Gastroesophageal sphincter (tissue), 4 donors: ENCODE data around the gene SPECC1L. TPM values are rescaled to one million over a fixed set of nuclear protein-coding genes. Genes with fewer than 3 reads are reported as not detected.
A peak's percentile ranks its signal among the peaks of the same experiment; 100 is the strongest.

Experiments used
- ATAC-seq: fragments of 150-250 bp; one replicate; pipeline ENCODE4 v1.9.1; 2016; ENCODE audit warnings: mild to moderate bottlenecking, moderate library complexity
- H3K27ac ChIP-seq, 4 donors: fragments of 200-600 bp; sonication (generic) in 3 of 4; 1 replicate in 3 of 4; 2 replicates in 1 of 4; pipeline ENCODE4 v1.5.1; 2016 to 2019
- H3K27me3 ChIP-seq: fragments of 200-600 bp; sonication (generic); one replicate; pipeline ENCODE4 v1.5.1; 2019
- H3K36me3 ChIP-seq, 2 donors: fragments of 200-600 bp; sonication (generic); one replicate each; pipeline ENCODE4 v1.5.1; 2019; ENCODE audit warnings: control low read depth in 1 of 2
- H3K4me1 ChIP-seq, 3 donors: fragments of 200-600 bp; sonication (generic); 1 replicate in 2 of 3; 2 replicates in 1 of 3; pipeline ENCODE4 v1.5.1; 2016 to 2019; ENCODE audit warnings: control low read depth in 2 of 3
- H3K4me3 ChIP-seq, 2 donors: fragments of 200-600 bp; sonication (generic); one replicate each; pipeline ENCODE4 v1.5.1; 2019; ENCODE audit warnings: mild to moderate bottlenecking in 1 of 2, moderate library complexity in 1 of 2
- H3K9me3 ChIP-seq, 3 donors: fragments of 200-600 bp; sonication (generic); one replicate each; pipeline ENCODE4 v1.5.1; 2017 to 2019; ENCODE audit warnings: control low read depth in 2 of 3
- EP300 ChIP-seq: sonication (generic); formaldehyde crosslinking; IDR thresholded peaks from one replicate; pipeline ENCODE4 v1.6.1; 2017; ENCODE audit warnings: antibody characterized with exemption, mild to moderate bottlenecking
- POLR2A ChIP-seq, 2 donors: fragments of 450-650 bp; IDR thresholded peaks; one replicate each; pipeline ENCODE4 v1.6.1; 2017; ENCODE audit warnings: antibody characterized with exemption in 2 of 2, mild to moderate bottlenecking in 2 of 2, moderate library complexity in 1 of 2
- POLR2AphosphoS5 ChIP-seq: sonication (generic); formaldehyde crosslinking; IDR thresholded peaks from one replicate; pipeline ENCODE4 v1.6.1; 2017; ENCODE audit warnings: antibody characterized with exemption
- WGBS, 2 donors: methylation state at CpG; one replicate each; pipeline ENCODE4 v1.1.5; 2018; ENCODE audit warnings: low coverage in 1 of 2; 5-methylcytosine and 5-hydroxymethylcytosine counted together
- total RNA-seq, 4 donors: library from RNA; depleted of rRNA; stranded (reverse); fragments of >200 nt; gene quantifications; one replicate each; pipeline ENCODE4 v1.1.0, GENCODE V29; 2016
- TF ChIP-seq, protein P1 (sequence below), 4 experiments: fragments of 200-600 bp in 2 of 4; fragments of 450-650 bp in 2 of 4; sonication (generic) in 1 of 4; IDR thresholded peaks; one replicate each; pipeline ENCODE4 v1.5.1; 2017 to 2019; ENCODE audit warnings: antibody characterized with exemption in 4 of 4, mild to moderate bottlenecking in 2 of 4, moderate library complexity in 2 of 4

SPECC1L gene
- total RNA-seq, 4 donors from 2014 or later, result 62.3 to 110 (median 92.5) TPM

DNA sequence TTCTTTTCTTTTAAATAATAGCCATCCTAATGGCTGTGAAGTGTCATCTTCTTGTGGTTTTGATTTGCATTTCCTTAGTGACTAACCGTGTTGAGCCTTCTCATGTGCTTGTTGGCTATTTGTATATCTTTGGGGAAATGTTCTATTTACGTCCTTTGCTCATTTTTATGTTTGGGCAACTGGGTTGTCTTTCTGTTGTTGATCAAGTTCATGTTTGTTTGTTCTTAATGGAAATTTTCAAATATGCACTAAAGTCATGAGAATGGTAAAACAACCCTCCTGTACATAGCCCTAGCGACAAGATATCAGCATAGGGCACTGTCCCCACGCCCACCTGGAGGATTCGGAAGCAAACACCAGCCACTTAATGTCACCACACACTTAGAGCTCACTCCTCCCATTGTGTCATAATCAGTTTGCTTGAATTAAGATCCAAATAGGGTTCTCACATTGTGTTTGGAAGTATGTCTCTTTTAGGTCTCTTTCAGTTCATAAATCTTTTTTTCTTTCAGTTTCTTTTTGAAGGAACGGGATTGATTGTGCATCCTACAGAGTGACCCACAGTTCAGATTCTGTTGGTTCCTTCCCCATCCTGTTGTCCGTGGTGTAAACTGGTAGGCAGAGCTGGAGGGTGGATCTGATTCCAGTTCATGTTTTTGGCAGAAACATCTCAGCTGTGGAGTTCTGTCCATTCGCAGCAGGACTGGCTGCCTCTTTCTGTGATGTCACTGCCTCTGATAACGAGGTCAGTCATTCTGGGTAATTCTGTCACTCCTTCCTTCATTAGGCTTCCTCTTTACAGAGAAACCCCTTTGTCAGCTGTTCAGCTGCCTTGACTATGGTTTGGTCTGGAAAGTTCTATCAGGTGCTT lies 130.3 kb downstream of the SPECC1L start:
- WGBS, 2 donors, result 67 to 70% methylated on average over 8 of the region's 9 CpGs
- no peak for ATAC-seq
- peaks cover 0 to 44% of the 10 kb centered on the region in 2 donors for H3K36me3 ChIP-seq
- H3K4me3 ChIP-seq, result no peak overlapping the region
- H3K27me3 ChIP-seq, result no peaks in the 10 kb centered on the region
- TF ChIP-seq EP300 (no peak), POLR2A (IDR thresholded peaks at IDR 0.05) (no peak), POLR2AphosphoS5 (no peak)
- TF ChIP-seq, protein P1, sequence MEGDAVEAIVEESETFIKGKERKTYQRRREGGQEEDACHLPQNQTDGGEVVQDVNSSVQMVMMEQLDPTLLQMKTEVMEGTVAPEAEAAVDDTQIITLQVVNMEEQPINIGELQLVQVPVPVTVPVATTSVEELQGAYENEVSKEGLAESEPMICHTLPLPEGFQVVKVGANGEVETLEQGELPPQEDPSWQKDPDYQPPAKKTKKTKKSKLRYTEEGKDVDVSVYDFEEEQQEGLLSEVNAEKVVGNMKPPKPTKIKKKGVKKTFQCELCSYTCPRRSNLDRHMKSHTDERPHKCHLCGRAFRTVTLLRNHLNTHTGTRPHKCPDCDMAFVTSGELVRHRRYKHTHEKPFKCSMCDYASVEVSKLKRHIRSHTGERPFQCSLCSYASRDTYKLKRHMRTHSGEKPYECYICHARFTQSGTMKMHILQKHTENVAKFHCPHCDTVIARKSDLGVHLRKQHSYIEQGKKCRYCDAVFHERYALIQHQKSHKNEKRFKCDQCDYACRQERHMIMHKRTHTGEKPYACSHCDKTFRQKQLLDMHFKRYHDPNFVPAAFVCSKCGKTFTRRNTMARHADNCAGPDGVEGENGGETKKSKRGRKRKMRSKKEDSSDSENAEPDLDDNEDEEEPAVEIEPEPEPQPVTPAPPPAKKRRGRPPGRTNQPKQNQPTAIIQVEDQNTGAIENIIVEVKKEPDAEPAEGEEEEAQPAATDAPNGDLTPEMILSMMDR (IDR thresholded peaks at IDR 0.05), result no peak
- H3K27ac ChIP-seq, result peak overlapping the region in 2 of 4 donors; percentile 6 to 69
- H3K9me3 ChIP-seq, result no peaks in the 10 kb centered on the region
- H3K4me1 ChIP-seq, result peaks cover 0 to 38% (median 17%) of the 10 kb centered on the region in 3 donors

DNA sequence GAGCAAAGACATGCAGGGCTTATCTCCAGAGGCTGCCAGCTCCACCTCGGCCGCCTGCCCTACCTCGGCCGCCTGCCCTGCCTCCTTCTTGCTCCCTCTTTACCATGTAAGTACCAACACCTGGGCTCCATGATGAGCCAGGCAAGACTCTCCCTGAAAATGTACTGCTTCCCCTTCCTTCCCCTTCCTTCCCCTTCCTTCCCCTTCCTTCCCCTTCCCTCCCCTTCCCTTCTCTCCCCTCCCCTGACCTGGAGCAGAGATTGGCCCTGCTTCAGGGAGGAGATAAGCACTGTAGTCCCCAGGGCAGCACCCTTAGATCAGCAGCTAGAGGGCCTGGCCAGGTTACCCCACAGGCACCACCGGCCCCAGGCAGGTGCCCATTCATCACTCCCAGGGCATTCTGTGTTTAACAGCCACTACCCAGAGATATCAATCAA lies 131.3 kb downstream of the SPECC1L start:
- H3K4me3 ChIP-seq, result no peak overlapping the region
- peaks cover 0 to 46% (median 17%) of the 10 kb centered on the region in 3 donors for H3K4me1 ChIP-seq
- ATAC-seq, result peak; percentile 15
- TF ChIP-seq, protein P1 (IDR thresholded peaks at IDR 0.05), result no peak
- TF ChIP-seq POLR2A (IDR thresholded peaks at IDR 0.05) (no peak), POLR2AphosphoS5 (no peak), EP300 (no peak)
- no peaks in the 10 kb centered on the region for H3K9me3 ChIP-seq
- H3K27ac ChIP-seq, result peak overlapping the region in 3 of 4 donors; percentile 6 to 72 (median 69)
- no peaks in the 10 kb centered on the region for H3K27me3 ChIP-seq
- 80 to 91% methylated on average over 1 to 5 of the region's 5 CpGs for WGBS, 2 donors
- H3K36me3 ChIP-seq, result peaks cover 0 to 39% of the 10 kb centered on the region in 2 donors

DNA sequence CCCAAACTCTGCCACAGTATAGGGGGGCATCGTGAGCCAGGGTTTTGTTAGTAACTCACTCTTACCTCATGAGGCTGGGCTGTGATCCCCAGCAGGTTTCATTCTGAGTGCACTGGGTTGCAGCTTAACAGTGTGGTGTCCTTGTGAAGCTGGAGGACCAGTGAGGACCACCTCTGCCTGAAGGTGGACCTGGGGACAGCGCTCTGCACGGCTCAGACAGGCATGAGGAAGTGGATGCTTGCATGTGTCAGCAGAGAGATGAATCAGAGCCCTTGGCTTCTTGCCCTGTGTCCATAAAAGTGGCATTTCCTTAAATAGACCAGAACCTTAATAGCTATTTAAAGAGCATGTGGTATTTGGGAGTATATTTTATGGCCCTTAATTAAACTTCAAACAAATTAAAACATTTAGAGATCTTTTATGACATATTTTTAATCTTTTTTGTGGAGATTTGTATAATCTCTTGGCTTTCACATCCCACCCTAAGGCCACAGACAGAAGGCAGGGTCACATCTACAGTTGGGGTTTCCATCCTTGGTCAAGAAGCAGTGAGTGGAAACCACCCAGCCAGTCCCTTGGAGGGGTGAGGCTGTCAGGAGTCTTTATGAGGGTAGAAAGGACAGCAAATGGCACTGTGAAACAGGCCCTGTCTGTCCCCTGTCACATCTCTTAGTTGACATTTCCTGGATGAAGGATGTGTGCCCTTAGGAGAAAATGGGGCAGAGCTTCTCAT lies 132.0 kb downstream of the SPECC1L start:
- Histone ChIP-seq H3K27me3 (no peaks in the 10 kb centered on the region), H3K9me3 (no peaks in the 10 kb centered on the region), H3K27ac (peak overlapping the region in 3 of 4 donors; percentile 6 to 72 (median 69)), H3K4me3 (no peak overlapping the region), H3K36me3 (peaks cover 0 to 42% of the 10 kb centered on the region in 2 donors), H3K4me1 (peaks cover 0 to 53% (median 21%) of the 10 kb centered on the region in 3 donors)
- ATAC-seq, result peak; percentile 86
- TF ChIP-seq POLR2AphosphoS5 (peak; percentile 87), POLR2A (IDR thresholded peaks at IDR 0.05) (no peak)
- WGBS, 2 donors, result 0 to 22% methylated on average over 1 to 3 of the region's 3 CpGs

DNA sequence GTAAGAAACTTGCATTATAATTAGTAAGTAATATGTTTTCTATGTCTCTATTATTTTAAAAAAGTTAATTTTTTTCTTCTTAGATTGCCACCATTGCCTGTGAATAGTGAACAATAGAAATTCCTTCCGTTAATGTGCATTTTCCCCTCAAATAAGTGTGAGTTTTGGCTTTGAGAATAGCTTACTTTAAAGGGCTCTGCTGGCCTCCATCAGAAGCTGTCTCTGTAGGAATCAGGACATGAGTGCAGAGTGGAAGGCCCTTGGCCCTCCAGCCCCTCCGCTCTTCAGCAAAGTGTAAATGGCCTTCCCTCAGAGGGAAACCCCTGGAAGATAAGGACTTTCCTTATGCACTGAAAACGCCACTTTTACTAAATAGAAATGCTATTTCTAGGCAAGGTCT lies 132.7 kb downstream of the SPECC1L start:
- H3K4me1 ChIP-seq, result peaks cover 0 to 60% (median 21%) of the 10 kb centered on the region in 3 donors
- no peak for ATAC-seq

More for the DNA sequence above, 132.7 kb downstream of the SPECC1L start:
- no peaks in the 10 kb centered on the region for H3K27me3 ChIP-seq
- H3K36me3 ChIP-seq, result peaks cover 0 to 42% of the 10 kb centered on the region in 2 donors
- TF ChIP-seq EP300 (no peak), POLR2AphosphoS5 (no peak), POLR2A (IDR thresholded peaks at IDR 0.05) (no peak)
- TF ChIP-seq, protein P1 (IDR thresholded peaks at IDR 0.05), result no peak
- WGBS, 2 donors, result 91 to 100% methylated on average over 1 of the region's 3 CpGs
- H3K9me3 ChIP-seq, result no peaks in the 10 kb centered on the region
- no peak overlapping the region for H3K4me3 ChIP-seq
- peak overlapping the region in 1 of 4 donors; percentile 69 for H3K27ac ChIP-seq
